GM12873 (cell line): Measurements from ENCODE around the gene ADAM21.

ENCODE experiments used
- TF ChIP-seq, protein P1 (sequence below): IDR thresholded peaks from 2 replicates; pipeline ENCODE4 v1.5.1; 2012; ENCODE audit warnings: low read depth, mild to moderate bottlenecking, moderate library complexity, low read length, control low read depth; ENCODE audit not compliant: insufficient read depth; ENCODE audit errors: missing control alignments

Gene ADAM21

DNA sequence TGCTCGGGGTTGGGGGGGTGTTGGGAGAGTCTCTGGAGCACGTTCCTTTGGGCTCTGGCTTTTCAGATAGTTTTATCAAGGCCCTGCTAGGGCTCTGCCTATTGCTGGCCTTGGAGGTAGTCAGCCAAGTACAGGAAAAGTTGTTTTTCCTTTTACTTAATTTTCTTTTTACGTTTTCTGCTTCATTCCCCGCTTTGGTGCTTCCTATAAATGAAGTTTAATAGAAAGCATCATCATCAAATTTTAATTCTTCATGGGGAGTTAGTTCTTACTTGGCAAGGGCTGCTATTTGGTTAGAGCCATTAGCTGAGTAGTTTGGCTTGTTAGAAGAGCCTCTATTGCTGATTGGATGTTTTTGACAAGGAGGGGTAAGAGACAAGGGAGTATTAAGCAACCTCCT lies 15.1 kb upstream of the ADAM21 start:
- TF ChIP-seq, protein P1, sequence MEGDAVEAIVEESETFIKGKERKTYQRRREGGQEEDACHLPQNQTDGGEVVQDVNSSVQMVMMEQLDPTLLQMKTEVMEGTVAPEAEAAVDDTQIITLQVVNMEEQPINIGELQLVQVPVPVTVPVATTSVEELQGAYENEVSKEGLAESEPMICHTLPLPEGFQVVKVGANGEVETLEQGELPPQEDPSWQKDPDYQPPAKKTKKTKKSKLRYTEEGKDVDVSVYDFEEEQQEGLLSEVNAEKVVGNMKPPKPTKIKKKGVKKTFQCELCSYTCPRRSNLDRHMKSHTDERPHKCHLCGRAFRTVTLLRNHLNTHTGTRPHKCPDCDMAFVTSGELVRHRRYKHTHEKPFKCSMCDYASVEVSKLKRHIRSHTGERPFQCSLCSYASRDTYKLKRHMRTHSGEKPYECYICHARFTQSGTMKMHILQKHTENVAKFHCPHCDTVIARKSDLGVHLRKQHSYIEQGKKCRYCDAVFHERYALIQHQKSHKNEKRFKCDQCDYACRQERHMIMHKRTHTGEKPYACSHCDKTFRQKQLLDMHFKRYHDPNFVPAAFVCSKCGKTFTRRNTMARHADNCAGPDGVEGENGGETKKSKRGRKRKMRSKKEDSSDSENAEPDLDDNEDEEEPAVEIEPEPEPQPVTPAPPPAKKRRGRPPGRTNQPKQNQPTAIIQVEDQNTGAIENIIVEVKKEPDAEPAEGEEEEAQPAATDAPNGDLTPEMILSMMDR, result no peak

DNA sequence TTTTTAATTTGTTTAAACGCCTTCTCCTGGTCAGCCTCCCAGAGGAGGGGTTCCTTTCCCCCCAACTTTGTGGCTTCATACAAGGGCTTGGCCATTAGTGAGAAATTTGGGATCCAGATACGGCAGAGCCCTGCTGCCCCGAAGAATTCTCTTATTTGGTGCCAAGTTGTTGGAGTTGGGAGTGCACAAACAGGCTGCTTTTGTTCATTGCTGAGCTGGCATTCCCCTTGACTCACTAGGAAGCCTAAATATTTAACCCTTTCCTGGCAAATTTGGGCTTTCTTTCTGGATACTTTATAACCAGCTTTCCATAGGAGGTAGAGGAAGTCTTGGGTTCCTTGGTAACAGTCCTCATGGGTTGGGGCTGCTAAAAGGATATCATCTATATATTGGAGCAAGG lies 10.3 kb upstream of the ADAM21 start:
- TF ChIP-seq, protein P1, result no peak

DNA sequence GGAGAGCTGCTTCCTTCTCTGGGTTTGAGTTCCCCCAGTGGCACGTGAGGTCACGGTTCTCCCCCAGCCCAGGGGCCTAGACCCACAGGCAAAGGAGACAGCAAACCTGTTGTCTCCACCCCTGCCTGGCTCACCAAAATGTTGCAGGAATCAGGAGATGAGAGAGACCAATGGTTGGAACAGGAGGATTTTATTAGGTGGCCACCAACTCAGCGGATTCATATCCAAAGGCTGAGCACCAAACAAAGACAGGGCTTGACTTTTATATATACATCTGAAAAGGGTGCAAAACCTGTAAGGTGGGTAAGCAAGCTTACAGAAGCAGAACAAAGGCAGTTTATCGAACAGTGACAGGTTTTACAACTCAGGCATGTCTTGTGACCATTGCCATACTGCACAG lies 9.2 kb upstream of the ADAM21 start:
- TF ChIP-seq, protein P1, result no peak

DNA sequence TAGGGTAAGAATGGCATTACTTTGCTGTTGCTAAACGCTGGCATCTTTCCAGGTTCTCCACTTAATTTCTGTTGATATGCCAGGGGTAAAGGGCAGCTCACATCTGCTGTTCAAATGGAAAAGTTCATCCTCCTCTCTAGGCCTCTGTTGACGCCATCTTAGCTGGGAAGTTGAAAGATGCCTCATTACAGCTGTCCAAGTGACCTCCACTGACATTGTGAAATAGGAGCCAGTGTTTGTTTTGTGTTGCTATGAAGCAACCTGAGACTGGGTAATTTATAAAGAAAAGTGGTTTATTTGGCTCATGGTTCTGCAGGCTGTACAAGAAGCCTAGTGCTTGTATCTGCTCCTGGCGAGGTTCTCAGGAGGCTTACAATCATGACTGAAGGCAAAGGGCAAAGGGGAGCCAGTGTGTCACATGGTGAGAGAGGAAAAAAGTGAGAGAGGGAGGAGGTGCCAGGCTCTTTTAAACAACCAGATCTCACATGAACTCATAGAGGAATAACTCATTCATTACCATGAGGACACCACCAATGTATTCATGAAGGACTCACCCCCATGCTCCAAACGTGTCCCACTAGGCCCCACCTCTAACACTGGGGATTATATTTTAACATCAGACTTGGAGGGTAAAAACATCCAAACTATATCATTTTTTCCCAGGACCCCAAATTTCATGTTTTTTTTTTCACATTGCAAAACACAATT lies 3.2 kb upstream of the ADAM21 start:
- TF ChIP-seq, protein P1, result no peak

DNA sequence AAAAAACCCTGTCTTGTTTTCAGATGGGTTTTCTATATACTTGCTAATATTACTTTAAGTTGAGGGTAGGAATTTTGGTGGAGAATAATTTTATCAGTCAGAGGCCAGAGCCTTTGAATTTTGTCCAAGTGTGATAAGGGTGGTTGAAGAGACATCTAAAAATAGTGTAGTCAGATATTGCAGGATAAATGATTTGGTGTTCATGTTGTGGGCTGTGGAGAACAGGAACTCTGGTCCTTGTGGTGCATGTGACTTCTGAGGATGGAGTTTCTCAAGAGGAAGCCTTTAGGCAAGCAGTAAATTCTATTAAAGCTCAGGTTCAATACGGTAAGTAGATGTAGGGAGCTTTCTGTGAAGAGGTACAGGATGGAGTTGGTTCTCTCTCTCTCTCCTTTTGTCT lies 2.8 kb downstream of the ADAM21 start:
- TF ChIP-seq, protein P1, result no peak

DNA sequence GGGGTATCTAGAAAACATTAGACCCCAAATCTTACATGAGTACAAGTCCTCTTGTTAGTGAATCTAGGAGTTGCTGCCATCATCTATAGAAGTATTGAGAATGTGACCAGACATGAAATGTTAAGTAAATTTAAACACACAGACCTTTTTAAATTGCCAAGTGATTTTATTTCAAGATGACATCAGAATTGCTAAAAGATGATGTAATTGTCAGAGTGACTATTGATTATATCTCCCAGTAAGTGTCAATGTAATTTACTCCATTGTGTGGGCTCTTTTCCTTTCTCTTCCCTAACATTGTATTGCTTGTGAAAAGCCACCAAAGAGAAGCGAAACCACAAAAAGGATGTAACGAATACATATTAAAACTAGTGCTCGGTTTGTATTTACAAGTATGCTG lies 16.8 kb downstream of the ADAM21 start:
- TF ChIP-seq, protein P1, result no peak

DNA sequence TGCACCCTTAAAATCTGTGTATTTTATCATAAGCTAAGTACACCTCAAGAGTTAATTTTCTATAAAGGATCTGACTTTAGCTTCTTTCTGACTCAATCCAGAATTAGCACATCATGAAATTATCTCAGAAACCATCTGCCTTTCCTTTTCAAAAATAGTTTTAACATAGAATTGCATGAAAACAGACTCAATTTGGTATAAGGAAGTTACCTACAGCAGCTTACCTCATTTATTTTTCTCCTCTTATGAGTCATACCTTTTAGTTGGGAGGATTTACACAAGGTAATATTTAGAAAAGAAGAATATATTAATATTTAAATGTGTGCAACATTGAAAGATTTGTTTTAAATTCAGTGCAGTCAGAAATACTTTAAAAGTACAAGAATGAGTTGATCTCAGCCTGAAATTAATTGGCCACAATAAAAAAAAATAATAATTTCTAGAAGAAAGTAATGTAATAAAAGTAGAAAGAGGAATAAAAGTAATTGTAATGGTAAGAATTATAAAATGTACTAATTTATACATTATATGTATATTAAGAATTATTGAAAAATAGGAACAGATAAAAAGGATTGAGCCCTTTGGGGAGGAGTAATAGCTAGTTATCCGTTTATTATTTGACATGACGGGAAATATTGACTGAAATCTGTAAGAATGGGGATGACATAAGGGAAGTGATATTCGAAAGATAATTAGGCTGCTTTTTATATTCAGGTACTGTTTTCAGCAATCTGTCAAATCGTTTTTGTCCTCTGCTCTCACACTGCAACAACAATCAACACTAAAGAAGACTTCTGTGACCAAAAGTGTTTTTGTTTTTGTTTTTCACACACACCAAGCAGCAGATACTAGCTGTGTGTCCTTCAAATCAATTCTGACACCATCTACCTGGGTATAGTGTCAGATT lies 20.5 kb downstream of the ADAM21 start:
- TF ChIP-seq, protein P1, result no peak
